GM18502 (cell line): ENCODE results near the gene ANG.
A peak's percentile ranks its signal among the peaks of the same experiment; 100 is the strongest.

Experiments
- ATAC-seq: cut with Tn5 transposase; IDR thresholded peaks from one replicate; pipeline ENCODE4 v1.9.1; 2021; ENCODE audit warnings: mild to moderate bottlenecking; ENCODE audit not compliant: unreplicated experiment, poor library complexity

The ANG gene

GRCh38 chr14:20671597-20672283 lies 16.8 kb upstream of the ANG start:
- ATAC-seq: peak; percentile 33

- peak; percentile 67 for ATAC-seq
Measured at GRCh38 chr14:20675669-20676068, 12.9 kb upstream of the ANG start.

GRCh38 chr14:20676072-20676471 lies 12.5 kb upstream of the ANG start:
- ATAC-seq: no peak

DNA sequence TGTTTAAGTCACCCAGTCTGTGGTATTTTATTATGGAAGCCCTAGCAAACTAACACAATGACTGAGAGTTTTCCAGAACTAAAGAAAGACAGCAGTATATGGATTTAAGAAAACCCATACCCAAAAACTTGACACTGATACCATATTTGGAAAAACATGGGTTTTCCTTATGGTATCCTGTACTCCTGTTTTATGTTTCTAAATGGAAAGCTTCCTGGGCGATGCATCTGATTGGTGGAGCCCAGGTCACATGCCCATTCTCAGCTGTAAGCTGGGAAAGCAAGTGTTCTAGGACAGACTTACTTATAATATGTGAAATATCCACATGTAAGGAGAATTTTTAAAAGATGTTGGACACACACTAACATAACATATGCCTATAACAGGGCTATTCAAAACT lies 8.7 kb upstream of the ANG start:
- no peak for ATAC-seq

- no peak for ATAC-seq
Measured at GRCh38 chr14:20680363-20680762, 8.2 kb upstream of the ANG start.

- ATAC-seq: peak; percentile 29
Measured at GRCh38 chr14:20680843-20681347, 7.7 kb upstream of the ANG start.

- peak; percentile 26 for ATAC-seq
Measured at GRCh38 chr14:20681348-20682126, 7.0 kb upstream of the ANG start.

GRCh38 chr14:20682127-20682434 lies 6.5 kb upstream of the ANG start:
- ATAC-seq: no peak

DNA sequence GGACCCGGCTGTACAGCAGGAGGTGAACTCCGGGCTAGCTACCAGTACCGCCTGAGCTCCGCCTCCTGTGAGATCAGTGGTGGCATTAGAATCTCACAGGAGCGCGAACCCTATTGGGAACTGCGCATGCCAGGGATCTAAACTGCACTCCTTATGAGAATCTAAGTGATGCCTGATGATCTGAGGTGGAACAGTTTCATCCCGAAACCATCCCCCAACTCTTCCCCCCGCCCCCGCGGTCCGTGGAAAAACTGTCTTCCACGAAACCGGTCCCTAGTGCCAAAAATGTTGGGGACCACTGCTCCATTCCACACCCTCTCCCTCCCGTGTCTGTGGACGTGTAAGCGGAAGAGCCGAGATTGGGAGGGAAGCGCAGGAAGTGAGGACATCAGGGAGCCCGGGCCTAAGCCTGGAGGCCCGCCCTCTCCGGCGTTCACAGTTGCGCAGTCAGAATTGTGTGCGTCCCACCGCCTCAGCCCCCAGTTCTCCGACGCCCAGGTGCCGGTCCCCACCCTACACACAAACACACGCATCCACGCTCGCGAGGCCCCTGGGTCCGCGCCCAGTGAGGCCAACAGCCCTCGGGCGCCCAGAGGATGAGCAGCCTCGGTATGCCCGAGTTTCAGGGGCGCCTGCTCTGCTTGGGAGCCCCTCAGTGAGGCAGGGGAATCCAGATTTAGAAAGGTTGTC lies 6.0 kb upstream of the ANG start:
- ATAC-seq: peak; percentile 49

DNA sequence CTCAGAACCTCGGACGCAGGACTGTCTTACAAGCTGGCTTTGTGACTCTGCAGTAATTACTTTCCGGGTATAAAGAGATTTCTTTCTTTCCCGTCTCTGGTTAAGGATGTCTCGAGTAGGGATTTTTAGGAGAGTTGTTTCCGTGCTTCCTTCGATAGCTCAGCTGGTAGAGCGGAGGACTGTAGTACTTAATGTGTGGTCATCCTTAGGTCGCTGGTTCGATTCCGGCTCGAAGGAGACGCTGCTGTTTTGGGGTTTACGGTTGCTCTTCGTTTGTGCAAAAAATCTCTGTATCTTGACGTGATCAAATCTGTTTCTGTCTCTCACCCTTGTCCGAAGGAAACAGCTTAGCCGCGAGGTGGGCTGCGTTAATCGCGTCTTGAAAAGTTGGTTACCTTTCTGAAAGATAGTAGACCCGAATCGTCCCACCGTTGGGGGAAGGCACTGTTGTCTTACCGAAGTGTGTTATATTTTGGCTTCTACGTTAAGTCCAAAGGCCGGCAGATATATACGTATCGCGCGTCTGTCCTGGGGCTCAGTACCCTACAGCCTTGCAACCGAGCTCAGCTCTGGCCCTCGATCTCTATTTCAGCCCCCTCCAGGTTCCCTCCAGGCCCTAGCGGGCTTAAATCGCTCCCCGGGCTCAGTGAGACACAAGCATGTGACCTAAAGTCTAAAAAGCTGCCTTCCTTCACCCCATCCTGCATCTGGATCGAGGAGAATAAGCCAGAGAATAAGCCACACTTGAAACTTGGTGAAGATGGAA lies 5.3 kb upstream of the ANG start:
- peak; percentile 30 for ATAC-seq

DNA sequence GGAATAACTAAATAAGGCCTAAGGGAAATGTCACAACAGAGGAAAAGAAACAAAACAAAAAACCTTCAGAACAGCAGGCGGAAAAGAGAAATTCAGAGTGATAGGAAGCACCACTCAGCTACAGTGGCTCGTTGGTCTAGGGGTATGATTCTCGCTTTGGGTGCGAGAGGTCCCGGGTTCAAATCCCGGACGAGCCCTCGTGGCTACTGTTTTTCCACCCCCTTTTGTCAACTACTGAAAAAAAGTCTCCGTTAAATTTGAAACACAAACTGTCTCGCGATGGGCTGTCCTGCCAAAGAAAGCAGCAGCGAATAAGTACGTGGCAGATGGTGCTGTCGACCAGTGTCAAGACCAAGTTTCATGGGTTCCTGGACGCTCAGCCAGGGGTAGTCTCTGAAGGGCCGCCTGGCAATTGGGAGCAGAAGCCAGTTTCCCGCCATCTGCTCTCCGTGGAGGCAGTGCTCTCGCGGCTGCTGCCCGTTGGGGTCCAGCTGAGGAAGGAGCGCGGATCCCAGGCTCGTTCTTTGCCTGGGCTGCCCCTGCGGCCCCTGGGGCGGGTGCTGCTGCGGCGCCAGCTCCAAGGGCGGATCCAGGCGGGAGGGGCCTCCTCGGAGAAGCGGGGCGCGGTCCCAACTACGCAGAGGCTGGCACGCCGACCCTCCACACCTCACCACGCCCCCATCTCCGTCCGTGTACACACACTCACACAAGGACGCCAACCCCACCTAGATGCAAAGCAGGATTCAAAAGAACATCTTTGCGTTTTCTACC lies 4.5 kb upstream of the ANG start, which contains the start of gene RNASE4:
TSS of gene RNASE4 (plus strand) at position 670 of the 771 bp plus-strand sequence. CDS start 14,812 bp downstream, outside the sequence.
- peak; percentile 29 for ATAC-seq

- no peak for ATAC-seq
Measured at GRCh38 chr14:20684662-20685456, 3.7 kb upstream of the ANG start.

- no peak for ATAC-seq
Measured at GRCh38 chr14:20686386-20687143, 2.0 kb upstream of the ANG start.

DNA sequence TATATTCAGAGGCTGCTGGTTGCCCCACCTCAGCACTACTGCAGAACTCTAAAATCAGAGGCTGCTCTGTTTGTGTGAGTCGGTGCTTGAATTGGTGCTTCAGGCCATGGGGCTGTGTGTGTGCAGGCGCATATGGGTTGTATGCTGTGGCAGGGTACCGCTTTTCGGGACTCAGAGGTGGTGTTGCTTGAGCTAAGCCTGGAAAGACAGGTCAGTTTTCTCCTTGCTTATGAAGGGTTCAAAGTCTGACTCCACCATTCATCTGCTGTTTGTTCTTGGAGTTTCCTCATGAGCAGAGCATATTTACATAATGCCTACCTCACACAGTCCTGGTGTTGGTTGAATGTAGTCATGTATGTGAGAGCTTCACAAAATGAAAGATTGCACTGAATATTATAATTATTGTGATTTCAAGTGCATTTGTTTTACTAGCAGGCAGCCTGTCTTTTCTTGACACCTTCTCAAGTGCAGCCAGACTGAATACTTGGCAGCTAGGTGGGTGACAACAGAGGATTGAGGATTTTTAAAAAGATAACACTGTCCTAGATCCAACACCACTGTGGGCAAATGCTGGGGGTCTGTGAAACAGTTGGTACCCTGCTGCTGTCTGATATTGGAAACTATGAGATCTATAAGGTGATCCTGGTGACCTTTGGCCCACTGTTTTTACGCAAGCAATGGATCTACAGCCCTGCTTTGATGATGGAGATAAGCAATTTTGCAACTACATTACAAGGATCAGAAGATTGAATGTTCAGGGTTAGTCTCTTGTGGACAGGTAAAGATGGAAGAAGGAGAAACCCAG lies 1.0 kb upstream of the ANG start:
- ATAC-seq: no peak

DNA sequence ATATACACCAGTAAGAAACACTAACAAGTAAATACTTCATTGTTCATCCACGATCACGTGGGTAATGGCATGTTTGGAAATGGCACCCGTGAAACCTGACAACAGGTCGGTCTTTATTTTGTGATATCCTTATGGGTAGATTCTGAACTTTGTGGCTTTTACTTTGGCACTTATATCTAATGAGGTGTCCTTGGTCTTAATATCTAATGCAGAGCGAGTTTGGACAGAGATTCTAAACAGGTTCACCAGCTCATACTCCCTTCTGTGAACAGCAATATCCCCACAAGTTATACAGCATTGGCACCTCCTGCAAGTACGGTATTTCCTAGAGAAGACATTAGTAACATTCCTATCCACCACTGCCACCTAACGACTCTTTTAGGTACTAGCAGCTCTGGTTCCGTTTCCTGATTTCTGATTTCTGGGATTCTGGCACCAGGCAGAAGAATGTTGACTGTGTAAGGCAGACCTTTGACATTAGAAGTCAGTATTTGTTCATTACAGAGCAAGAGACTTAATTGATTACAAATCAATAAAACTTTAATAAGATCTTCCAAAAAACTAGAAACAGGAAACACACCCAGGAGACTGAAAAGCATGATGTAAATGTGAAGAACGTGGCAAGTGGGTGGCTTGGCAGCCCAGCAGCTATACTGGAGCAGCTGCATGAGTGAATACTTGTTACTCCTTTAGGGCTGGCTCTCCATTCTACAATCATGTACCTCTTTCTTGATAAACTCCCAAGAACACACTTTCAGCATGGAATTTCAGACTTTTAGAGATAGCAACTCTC lies 2.5 kb downstream of the ANG start:
- peak; percentile 83 for ATAC-seq

DNA sequence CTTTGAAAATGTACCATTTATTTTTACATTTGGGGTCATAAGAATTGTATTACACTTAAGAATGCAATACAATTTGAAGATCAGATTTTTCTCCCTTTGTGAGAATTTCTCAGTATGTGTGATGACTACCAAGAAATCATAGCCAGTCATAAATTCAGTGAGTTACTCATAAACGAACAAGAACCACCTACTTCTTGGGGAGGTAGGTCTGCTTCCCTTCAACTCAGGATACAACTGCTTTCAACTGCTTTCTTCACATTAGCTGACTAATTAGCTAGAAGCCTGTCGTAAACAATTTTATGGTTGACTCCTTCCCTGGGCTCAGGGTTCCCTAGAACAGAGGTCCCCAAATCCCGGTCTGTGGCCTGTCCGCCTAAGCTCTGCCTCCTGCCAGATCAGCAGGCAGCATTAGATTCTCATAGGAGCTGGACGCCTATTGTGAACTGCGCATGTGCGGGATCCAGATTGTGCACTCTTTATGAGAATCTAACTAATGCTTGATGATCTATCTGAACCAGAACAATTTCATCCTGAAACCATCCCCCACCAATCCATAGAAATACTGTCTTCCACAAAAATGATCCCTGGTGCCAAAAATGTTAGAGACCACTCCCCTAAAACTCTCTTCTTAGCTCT lies 3.7 kb downstream of the ANG start:
- no peak for ATAC-seq
